ENCODE results near the gene STX5.
A peak's percentile ranks its signal among the peaks of the same experiment; 100 is the strongest.
"Not testable (repeated sequence)": the region's sequence is repeated elsewhere in the genome, so short reads cannot be mapped to it uniquely, and the experiment has no call there.

Gene STX5

GRCh38 chr11:62842171-62842741 lies 10.4 kb upstream of the STX5 start:
- H4K20me1 ChIP-seq (ENCODE audit: control insufficient read depth, insufficient read depth, low read depth, low read length) = no peaks in the 10 kb centered on the region
- H3K9me3 ChIP-seq (ENCODE audit: control insufficient read depth, insufficient read depth, low read length) = no peaks in the 10 kb centered on the region
- peaks cover 17% of the 10 kb centered on the region for H3K36me3 ChIP-seq (ENCODE audit: control insufficient read depth, low read length)
- H3K27me3 ChIP-seq (ENCODE audit: control insufficient read depth, low read length) = no peaks in the 10 kb centered on the region
- H3K27ac ChIP-seq (ENCODE audit: low read depth, low read length) = peak overlapping the region; percentile 89
- H3K79me2 ChIP-seq (ENCODE audit: control insufficient read depth, low read length) = peaks cover 25% of the 10 kb centered on the region
- H3K4me3 ChIP-seq (ENCODE audit: low read length) = peak overlapping the region; percentile 73
- TF ChIP-seq CTCF (IDR thresholded peaks at IDR 0.05; ENCODE audit: low read depth, low read length, poor library complexity, severe bottlenecking) = no peak
- no peak for TF ChIP-seq EZH2phosphoT487 (IDR thresholded peaks at IDR 0.05; ENCODE audit: borderline replicate concordance, low read length)
- H3F3A ChIP-seq (ENCODE audit: control insufficient read depth, insufficient read depth) = peaks cover 27% of the 10 kb centered on the region
- H3K4me1 ChIP-seq (ENCODE audit: control insufficient read depth, low read length) = peaks cover 35% of the 10 kb centered on the region
- H3K9me2 ChIP-seq (replicated peaks; ENCODE audit: control insufficient read depth, low read length) = no peaks in the 10 kb centered on the region
- peak overlapping the region; percentile 86 for H3K4me2 ChIP-seq (ENCODE audit: low read length)

DNA sequence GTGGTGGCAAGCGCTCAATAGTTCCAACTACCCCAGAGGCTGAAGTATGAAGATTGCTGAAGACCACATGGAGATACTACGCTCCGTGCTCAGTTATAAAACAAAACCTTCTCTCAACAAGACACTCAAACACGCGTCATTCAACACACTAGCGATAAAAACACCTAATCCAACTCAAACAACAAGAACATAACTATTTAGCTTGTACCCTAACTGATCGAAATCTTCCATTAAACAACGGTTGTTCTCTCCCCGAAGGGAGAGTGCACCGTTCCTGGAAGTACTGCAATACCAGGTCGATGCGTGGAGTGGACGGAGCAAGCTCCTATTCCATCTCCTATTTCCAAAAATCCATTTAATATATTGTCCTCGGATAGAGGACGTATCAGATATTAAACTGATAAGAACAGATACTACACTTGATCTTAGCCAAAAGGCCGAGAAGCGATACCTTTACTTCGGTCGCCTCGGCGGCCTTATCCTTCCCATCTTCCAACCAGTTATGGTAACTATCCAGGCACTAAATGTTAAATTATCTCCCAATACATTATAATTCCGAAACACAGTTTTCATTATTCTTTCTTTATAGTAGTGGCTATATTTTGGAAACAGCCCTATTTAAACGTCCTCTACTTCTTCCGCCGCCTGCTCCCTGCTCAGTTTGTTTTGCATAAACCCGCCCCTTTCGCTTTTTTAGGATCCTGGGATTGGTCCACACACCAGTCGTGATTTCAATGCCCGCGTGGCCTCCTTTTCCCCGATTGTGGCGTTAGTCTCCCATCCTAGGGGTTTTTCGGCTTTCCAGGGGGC lies 9.7 kb upstream of the STX5 start:
- Histone ChIP-seq H3K9me2 (replicated peaks; ENCODE audit: control insufficient read depth, low read length) (no peaks in the 10 kb centered on the region), H4K20me1 (ENCODE audit: control insufficient read depth, insufficient read depth, low read depth, low read length) (no peaks in the 10 kb centered on the region), H3K36me3 (ENCODE audit: control insufficient read depth, low read length) (peaks cover 24% of the 10 kb centered on the region), H3K27ac (ENCODE audit: low read depth, low read length) (peak overlapping the region; percentile 89), H3K4me3 (ENCODE audit: low read length) (peak overlapping the region; percentile 85), H3K79me2 (ENCODE audit: control insufficient read depth, low read length) (peaks cover 32% of the 10 kb centered on the region), H3K9me3 (ENCODE audit: control insufficient read depth, insufficient read depth, low read length) (no peaks in the 10 kb centered on the region), H3F3A (ENCODE audit: control insufficient read depth, insufficient read depth) (peaks cover 27% of the 10 kb centered on the region), H3K4me2 (ENCODE audit: low read length) (peak overlapping the region; percentile 86), H3K4me1 (ENCODE audit: control insufficient read depth, low read length) (peaks cover 35% of the 10 kb centered on the region), H3K27me3 (ENCODE audit: control insufficient read depth, low read length) (no peaks in the 10 kb centered on the region)
- TF ChIP-seq CTCF (IDR thresholded peaks at IDR 0.05; ENCODE audit: low read depth, low read length, poor library complexity, severe bottlenecking) (no peak), EZH2phosphoT487 (IDR thresholded peaks at IDR 0.05; ENCODE audit: borderline replicate concordance, low read length) (no peak)

GRCh38 chr11:62840721-62841360 lies 9.0 kb upstream of the STX5 start:
- H3K4me1 ChIP-seq (ENCODE audit: control insufficient read depth, low read length) = peaks cover 35% of the 10 kb centered on the region
- not testable (repeated sequence) for H3K27me3 ChIP-seq (ENCODE audit: control insufficient read depth, low read length); H3K9me2 ChIP-seq (replicated peaks; ENCODE audit: control insufficient read depth, low read length); H4K20me1 ChIP-seq (ENCODE audit: control insufficient read depth, insufficient read depth, low read depth, low read length); H3K9me3 ChIP-seq (ENCODE audit: control insufficient read depth, insufficient read depth, low read length)
- H3K4me3 ChIP-seq (ENCODE audit: low read length) = peak overlapping the region; percentile 85
- peaks cover 31% of the 10 kb centered on the region for H3K36me3 ChIP-seq (ENCODE audit: control insufficient read depth, low read length)
- H3K4me2 ChIP-seq (ENCODE audit: low read length) = peak overlapping the region; percentile 86
- peak overlapping the region; percentile 89 for H3K27ac ChIP-seq (ENCODE audit: low read depth, low read length)
- H3K79me2 ChIP-seq (ENCODE audit: control insufficient read depth, low read length) = peaks cover 39% of the 10 kb centered on the region
- peaks cover 27% of the 10 kb centered on the region for H3F3A ChIP-seq (ENCODE audit: control insufficient read depth, insufficient read depth)
